Hepatic stellate cell (primary cell): Measurements from ENCODE around the gene INO80D.
"Not testable (repeated sequence)": the region's sequence is repeated elsewhere in the genome, so short reads cannot be mapped to it uniquely, and the experiment has no call there.

Experiments used
- DNase-seq: peaks from one replicate; pipeline ENCODE4 v3.0.0; 2011; ENCODE audit warnings: low spot score

Gene INO80D, protein sequence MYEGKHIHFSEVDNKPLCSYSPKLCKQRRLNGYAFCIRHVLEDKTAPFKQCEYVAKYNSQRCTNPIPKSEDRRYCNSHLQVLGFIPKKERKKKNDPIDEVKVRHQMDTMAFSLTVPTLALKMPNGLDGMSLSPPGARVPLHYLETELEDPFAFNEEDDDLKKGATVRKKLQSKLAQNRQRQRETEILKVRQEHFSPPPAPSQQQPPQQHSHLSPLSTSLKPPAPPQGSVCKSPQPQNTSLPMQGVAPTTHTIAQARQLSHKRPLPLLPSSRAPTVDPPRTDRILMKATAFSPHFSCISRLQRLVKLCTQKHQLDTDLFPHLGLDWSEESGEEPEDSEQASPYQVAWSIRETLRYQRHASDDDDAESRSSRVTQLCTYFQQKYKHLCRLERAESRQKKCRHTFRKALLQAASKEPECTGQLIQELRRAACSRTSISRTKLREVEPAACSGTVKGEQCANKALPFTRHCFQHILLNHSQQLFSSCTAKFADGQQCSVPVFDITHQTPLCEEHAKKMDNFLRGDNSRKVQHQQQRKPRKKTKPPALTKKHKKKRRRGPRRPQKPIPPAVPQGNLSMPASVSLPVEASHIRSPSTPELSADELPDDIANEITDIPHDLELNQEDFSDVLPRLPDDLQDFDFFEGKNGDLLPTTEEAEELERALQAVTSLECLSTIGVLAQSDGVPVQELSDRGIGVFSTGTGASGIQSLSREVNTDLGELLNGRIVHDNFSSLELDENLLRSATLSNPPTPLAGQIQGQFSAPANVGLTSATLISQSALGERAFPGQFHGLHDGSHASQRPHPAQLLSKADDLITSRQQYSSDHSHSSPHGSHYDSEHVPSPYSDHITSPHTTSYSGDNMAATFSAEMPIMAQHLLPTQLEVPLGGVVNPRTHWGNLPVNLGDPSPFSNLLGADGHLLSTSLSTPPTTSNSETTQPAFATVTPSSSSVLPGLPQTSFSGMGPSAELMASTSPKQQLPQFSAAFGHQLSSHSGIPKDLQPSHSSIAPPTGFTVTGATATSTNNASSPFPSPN

DNA sequence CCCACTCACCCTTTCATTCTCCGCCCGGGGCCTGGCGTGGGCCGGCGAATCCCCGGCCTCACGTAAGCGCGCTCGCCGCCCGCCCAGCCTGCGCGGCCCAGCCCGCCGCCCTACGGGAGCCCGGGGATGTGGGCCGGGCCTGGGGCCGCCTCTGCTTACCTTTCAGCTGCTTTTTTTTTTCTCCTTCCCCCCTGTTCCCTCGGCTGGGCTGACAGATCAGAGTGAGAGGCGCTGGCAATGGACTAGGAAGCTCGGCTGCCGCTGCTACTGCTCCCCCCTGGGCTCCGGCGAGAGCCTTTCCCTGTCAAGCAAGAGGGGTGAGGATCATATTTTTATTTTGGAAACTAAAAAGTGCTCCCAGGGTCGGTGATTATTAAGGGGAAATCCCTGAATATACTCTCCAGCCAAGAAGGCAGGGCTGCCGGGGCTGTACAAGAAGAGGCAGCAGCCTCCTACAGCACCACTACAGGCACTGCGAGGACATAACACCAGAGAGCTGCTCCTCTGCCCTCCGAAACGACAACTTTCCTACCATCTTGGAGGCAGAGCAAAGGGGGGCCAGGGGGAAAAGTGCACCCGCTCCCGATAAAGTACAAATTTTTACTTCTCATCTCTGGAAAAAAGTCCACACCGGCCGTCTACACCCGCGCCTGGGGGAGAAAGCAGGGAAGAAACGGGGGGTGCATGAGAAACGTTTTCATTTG lies at the start of gene INO80D:
Gene INO80D, minus strand, starts transcription at position 433 of the 704 bp plus-strand sequence. CDS start 23,158 bp downstream, outside the sequence.
- DNase-seq = peak; percentile 79

DNA sequence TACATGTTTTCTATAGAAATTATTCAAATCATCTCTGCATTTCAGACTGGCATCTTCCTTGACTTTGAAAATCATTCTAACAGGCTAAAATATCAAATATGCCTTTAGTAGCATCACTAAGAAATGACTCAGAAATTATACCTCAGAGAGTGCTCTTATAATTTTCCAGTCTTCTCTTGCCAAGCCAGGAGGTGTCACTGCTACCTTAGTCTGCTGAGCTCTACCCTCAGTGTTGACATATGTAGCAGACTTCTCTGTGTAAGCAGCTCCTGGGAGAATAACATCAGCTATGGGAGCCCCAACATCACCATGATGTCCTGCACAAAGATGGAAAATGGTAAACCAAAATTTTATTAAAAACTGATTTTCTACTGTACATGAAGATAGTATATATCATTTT lies 41.7 kb upstream of the INO80D start:
- DNase-seq = no peak

DNA sequence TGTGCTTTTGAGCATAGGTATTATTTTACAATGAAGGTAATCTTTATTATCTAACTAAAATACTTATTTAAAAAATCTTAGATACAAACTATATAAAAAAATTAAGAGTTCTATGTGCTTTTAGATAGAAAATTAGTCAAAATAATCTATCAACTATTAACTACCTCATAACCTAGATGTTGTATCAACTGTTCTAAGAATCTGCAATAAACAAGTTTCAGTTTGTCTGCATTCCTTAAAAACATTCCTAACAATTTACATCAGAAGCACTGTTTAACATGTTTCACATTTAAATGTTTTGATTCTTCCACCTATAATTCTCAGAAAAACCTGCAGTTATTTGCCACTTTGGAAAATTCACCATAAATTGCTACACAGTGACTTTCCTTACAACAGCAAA lies 39.9 kb upstream of the INO80D start:
- no peak for DNase-seq

DNA sequence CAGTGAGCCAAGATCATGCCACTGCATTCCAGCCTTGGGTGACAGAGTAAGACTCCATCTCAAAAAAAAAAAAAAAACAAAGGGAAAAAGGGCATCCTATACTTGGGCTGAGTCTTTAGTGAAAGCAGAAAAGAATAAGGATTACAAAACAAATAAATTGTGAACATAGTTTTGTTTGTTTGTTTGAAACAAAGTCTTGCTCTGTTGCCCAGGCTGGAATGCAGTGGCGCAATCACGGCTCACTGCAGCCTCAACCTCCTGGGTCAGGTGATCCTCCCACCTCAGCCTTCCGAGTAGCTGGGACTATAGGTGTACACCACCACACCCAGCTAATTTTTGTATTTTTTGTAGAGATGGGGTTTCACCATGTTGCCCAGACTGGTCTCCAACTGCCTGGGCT lies 36.6 kb upstream of the INO80D start:
- not testable (repeated sequence) for DNase-seq

DNA sequence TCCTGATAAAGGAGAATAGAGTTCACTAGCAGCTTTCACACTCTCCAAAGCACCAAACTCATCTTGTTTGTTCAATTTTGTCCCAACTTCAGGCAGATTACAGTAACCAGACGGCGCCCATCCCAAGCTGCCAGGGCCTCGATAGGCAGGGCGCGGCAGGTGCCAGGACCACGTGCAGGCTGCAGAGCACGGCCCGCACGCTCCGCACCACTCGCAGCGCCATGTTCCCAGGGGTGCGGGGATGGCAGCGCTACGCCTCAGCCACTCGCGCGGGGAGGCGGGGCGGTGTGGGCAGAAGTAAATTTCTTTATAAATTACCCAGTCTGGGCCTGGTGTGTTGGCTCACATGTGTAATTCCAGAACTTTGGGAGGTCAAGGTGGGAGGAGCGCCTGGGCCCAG lies 30.3 kb upstream of the INO80D start:
- no peak for DNase-seq

DNA sequence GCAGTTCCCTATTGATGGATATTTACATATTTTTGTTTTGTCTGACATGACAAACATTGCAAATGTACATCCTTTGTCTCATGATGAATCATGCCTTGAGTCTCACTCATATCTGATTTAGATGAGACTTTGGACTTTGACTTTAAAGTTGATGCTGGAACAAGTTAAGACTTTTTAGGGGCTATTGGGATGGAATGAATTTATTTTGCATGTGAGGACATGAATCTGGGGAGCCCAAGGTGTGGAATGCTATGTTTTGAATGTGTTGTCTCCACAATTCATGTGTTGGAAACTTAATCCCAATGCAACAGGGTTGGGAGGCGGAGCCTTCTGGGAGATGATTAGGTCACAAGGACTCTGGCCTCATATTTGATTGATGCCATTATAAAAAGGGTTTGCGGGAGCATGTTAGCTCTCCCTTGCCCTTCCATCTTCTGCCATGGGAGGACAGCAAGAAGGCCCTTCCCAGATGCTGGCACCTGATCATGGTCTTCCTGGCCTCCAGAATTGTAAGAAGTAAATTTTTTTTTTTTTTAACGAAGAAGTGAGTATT lies 29.1 kb upstream of the INO80D start:
- DNase-seq = no peak

DNA sequence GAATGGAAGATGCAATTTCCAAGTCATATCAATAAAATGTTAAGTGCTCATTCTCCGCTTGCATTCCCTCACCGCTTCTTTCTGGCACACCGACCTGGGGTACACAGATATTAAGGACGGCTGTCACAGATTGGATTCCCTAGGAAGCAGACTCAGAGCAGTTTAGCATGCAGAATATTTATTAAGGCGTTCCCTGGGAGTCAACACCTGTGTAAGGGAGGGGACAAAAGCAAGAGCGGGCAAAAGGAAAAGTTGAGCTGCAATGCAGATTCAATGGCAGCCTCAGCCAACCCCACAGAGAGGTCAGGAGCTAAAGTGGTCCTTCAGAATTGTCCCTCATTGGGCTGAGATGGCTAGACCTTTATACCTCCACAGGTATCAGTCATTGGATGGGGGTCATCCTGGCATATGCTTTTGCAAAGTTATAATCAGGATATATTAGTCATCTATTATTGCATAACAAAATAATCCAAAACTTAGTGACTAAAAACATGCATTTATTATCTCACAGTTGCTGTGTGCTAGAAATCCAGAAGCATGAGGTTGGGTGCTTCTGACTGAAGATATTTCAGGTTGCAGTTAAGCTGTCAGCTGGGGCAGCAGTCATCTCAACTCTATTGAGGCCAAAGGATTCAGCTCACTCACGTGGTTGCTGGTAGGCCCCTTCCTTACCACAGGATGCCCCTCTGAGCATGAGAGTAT lies 27.0 kb upstream of the INO80D start:
- DNase-seq = no peak

DNA sequence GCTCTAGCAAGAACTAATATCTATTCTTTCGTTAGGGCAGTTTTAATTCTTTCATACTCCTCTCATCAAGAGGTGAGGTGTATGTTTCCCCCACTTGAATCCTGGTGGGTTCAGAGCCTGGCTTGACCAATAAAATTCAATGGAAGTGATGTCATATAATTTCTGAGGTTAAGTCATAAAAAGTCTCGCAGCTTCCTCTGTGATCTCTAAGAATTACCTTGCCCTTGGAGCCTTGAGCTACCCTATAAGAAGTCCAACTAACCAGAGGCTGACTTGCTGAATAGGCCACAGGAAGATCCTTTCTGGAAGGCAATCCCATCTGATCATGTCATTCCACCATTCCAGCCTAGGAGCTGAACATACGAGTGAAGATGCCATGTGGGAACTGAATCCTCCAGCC lies 26.1 kb upstream of the INO80D start:
- no peak for DNase-seq

DNA sequence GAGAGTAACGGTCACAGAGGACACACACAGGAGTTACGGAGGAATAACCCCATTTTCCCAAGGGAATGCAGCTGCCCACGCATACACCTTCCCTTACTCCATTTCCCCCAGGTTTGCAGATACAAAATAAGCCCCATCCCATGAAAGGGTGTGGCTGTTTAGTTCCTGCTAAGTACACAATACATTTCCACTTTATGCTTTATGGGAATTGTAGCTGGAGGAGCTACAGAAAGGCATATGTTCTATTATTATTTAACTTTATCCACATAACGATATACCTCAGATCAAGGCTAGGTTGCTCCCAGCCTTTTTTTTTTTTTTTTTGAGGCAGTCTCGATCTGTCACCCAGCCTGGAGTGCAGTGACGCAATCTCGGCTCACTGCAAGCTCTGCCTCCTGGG lies 22.7 kb upstream of the INO80D start:
- DNase-seq = no peak

DNA sequence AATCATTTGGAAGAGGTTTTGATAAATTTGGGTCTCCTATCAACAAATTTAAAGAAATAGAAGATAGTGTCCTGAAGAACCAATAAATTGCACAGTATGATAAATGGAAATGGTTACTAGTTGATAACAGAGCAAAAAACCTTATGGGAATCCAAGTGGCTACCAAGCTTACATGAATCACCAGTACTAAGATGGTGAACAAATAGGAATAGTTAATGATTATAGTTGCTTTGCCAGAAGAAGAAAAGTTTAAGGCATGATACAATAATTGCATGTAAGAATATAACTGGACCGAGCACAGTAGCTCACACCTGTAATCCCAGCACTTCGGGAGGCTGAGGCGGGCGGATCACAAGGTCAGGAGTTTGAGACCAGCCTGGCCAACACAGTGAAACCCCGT lies 19.6 kb upstream of the INO80D start:
- no peak for DNase-seq

DNA sequence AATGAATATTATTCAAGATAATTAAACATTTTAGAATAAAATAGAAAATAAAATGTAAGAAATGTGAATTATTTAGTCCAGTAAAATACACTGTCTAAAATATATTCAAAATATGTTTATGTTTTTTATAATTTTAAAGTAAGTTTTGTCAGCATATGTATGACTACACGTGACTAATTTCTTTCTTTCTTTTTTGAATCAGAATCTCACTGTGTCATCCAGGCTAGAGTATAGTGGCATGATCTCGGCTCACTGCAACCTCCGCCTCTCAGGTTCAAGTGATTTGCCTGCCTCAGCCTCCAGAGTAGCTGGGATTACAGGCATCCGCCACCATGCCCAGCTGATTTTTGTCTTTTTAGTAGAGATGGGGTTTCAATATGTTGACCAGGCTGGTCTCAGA lies 19.1 kb upstream of the INO80D start:
- no peak for DNase-seq

DNA sequence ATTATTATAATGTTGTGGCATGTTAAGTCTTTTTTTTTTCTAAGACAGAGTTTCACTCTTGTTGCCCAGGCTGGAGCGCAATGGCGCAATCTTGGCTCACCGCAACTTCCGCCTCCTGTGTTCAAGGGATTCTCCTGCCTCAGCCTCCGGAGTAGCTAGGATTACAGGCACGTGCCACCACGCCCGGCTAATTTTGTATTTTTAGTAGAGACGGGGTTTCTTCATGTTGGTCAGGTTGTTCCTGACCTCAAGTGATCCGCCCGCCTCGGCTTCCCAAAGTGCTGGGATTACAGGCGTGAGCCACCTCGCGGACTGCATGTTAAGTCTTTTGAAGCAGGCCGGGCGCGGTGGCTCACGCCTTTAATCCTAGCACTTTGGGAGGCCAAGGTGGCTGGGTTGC lies 12.9 kb upstream of the INO80D start:
- not testable (repeated sequence) for DNase-seq

DNA sequence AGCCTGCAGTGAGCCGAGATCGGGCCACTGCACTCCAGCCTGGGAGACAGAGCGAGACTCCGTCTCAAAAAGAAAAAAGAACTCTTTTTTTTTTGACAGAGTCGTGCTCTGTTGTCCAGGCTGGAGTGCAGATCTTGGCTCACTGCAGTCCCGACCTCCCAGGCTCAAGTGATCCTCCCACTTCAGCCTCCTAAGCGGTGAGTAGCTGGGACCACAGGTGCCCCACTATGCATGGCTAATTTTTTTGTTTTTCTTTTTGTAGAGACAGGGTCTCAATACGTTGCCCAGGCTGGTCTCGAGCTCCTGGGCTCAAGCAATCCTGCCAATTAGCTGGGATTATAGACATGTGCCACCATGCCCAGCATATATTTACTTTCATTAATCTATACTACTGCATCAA lies 12.5 kb upstream of the INO80D start:
- DNase-seq = no peak

DNA sequence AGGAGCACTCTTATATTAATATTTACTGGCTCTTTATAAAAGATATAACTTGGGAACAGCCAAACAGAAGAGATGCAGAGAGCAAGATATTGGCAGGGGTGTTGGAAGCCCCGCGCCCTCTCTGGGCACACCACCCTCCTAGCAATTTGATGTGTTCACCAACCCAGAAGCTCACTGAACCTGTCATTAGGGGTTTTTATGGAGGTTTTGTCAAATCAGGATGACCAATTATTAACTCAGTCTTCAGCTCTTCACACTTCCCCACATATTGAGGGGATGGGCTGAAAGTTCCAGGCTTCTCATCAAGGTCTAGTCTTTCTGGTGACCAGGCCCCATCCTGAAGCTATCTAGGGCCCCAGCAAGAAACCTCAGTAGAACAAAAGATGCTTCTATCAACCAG lies 10.9 kb upstream of the INO80D start:
- DNase-seq = no peak

DNA sequence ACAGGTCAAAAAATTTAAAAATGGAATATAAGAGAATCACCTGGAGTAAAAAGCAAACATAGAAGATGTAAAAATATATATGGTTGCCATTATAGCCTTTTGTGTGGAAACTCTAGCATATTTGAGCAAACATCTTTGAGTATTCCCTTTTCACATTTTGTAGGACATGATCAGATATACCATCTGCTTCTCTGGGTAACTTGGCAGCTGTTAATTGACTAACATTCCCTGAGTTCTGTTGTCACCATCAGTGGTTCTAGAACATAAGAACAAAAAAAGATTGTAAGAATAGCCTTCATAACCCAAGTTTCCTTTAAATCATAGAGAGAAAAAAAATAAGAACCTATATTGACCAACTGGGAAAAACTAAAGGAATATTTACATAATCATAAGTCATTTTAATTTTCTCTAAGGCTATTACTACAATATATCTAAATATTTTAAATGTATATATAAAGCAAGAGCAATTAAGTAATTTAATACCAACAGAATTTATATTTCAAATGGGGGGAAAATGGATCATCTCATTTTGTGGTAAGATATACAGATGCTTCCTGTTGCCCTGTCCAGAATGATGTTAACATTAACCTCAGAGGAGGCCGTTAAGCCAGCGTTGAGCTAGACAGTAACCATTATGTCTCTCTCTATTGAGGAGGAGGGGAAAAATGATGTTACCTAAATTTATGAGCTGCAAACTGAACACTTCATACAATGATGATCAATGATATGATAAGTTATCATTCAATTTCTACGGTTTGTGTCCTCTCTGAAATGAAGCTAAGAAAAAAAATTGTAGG lies 9.8 kb upstream of the INO80D start:
- no peak for DNase-seq

DNA sequence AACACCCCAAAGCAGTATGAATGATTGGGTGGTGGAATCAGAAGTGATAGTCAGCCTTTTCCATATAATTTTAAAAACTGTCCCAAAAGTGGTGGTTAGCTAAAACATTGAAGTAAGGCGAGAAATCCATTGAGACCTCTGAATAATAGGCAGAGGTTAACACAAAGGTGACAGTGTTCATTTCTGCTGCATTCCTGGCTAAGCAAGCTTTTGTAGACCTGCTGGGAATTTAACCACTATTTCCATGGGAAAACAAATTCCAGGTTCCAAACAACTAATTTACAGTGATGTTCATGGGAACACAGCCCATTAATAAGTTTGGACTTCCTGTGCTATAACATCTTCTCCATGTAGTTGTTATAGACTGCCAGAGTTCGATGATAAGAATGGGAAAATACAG lies 6.3 kb upstream of the INO80D start:
- DNase-seq = no peak

DNA sequence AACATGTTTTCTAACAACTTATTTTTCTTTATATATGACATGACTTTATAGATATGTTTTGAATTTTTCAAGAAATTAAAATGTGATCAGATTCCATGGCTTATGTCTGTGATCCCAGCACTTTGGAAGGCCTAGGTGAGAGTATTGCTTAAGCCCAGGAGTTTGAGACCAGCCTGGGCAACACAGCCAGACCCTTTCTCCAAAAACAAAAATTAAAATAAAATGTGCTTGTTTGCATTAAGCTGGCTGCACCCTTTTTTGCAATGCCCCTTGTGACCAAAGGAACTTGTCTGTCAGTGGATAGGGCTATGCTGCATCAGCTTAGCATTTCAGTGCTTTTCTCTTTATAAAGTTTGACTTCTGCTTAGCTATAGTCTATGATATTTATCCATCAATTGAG lies 2.3 kb upstream of the INO80D start:
- DNase-seq = no peak

DNA sequence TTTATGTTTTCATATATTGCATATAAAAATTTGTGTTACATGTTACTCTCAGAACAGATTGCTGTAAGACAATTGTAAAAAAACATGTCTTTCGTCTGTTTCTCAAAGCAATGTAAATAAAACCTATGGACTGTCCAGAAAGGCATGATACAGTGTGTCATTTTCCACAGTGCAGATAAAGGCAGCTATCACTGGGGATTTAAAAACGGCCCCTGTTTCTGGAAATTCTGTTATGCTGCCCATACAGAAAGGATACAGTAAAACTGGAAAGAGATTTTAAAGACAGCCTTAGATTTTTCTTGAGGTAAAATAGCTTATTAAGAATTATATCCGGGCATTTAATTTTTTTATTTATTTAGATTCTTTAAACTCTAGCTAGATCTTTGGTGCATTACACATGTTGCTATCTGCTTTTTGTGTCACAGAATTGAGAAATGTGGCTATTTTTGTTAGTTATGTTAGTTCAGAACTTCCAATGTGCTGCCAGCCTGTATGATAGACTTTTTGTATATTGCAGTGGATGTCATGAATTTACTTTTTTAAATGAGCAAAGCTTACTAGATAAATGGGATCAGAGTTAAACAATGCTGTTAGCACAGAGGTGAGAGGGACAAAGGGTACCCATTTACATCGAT lies 859 bp upstream of the INO80D start:
- DNase-seq = no peak

DNA sequence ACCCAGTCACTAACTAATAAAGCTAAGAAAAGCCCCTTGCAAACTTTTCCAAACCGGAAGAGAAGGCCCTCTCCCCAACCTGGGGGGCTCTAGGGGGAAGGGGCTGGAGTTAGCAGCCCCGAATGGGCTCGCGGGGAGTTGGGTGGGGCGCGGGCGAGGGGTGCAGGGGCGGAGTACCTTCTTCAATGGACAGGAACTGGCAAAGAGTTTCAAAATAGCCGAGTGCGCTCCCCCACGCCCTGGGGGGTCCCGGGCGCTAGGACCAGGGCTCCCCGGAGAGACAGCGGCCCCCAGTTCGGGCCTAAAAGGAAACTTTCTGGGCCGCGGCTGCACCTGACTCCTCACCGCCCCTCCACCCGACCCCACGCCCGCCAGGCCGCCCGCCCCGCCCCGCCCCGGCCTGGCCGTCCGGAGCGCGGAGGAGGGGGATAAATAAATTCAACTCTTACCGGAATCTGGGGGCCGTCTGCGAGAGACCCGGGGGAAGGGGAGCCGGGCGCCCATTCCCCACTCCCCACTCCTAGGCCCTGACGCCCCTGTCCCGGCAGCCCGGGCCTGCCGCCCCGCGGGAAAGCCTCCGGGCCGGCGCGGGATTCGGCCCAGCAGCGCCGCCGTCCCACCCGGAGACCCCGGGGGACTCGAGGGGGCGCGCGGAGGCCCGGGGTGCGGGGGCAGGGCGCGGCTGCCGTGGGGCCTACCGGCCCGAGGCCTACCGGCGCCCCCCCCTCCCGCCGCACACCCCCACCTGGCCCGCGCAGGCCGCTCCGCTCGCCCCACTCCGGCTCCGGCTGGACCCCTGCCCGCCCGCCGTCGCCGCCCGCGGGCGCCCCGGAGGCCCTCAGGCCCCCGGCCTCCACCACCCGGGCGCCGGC lies 868 bp downstream of the INO80D start:
- peak; percentile 31 for DNase-seq
